ENCODE results near the gene KIF25.

DNA sequence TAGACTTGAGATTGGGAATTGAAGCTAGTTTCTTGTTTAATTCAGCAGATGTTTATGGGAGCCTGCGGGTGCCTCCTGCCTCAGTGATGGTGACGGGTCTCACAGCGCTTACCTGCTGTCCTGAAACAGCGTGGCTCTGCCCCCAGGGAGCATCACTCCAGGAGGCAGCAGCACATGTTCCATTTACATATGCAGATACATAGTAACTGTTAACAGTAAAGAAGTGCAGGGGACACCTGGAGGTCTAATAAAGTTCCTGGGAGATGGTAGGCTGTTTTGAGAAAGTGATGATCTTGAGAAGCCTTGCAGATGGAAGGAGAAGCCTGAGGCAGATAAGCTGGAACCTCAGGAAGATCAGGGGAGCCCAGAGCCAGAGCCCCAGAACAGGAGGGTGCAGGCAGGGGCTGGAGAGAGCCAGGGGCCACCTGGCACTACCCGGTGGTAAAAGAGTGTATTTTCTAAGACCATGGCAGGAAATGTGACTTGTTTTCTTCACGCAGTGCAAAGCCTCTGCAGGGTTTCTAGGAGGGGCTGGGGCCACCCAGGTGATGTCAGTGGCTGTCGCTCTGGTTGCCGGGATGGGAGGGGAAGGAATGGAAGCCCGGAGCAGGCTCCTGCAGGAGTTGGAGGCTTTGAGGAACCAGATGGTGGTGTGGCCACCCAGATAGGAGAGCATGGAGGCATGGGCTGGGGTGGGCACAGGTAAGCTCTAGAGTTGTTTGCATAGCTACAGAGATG, 24.2 kb upstream of the KIF25 start:
- TF ChIP-seq, protein P1, sequence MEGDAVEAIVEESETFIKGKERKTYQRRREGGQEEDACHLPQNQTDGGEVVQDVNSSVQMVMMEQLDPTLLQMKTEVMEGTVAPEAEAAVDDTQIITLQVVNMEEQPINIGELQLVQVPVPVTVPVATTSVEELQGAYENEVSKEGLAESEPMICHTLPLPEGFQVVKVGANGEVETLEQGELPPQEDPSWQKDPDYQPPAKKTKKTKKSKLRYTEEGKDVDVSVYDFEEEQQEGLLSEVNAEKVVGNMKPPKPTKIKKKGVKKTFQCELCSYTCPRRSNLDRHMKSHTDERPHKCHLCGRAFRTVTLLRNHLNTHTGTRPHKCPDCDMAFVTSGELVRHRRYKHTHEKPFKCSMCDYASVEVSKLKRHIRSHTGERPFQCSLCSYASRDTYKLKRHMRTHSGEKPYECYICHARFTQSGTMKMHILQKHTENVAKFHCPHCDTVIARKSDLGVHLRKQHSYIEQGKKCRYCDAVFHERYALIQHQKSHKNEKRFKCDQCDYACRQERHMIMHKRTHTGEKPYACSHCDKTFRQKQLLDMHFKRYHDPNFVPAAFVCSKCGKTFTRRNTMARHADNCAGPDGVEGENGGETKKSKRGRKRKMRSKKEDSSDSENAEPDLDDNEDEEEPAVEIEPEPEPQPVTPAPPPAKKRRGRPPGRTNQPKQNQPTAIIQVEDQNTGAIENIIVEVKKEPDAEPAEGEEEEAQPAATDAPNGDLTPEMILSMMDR (conservative IDR thresholded peaks at IDR 0.05 in 1 of 2, IDR thresholded peaks at IDR 0.05 in 1 of 2; ENCODE audit: extremely low read depth in 1 of 2, insufficient read depth in 1 of 2, low read depth in 1 of 2, low read length in 2 of 2): no peak
- TF ChIP-seq EZH2 (IDR thresholded peaks at IDR 0.05; ENCODE audit: borderline replicate concordance, low read length): no peak

Data from mammary epithelial cell (primary cell).